Fibroblast of mammary gland (primary cell): Measurements from ENCODE around the gene ARL6IP4.

Source experiments
- DNase-seq: peaks from one replicate; pipeline ENCODE4 v3.0.0-alpha.2; 2010; ENCODE audit warnings: low read depth
- H3K4me3 ChIP-seq: 2 replicates; pipeline ENCODE4 v1.5.1; 2011; ENCODE audit warnings: low read depth, mild to moderate bottlenecking, low read length, moderate library complexity; ENCODE audit not compliant: control insufficient read depth
- CTCF ChIP-seq: conservative IDR thresholded peaks from 2 replicates; pipeline ENCODE4 v1.5.1; 2011; ENCODE audit warnings: low read depth, low read length, inconsistent platforms; ENCODE audit not compliant: control insufficient read depth, insufficient read depth

ARL6IP4 gene

DNA sequence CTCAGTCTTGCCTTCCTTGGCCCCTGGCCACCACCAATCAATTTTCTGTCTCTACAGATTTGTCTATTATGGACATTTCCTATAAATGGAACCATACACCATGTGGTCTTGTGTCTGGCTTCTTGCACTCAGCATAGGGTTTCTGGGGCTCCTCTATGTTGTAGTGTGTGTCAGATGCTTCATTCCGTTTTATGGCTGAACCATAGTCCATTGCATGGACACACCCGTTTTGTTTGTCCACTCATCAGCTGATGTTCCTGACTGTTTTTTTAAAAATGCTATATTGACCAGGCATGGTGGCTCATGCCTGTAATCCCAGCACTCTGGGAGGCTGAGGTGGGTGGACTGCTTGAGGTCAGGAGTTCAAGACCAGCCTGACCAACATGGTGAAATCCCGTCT, 21.0 kb downstream of the ARL6IP4 start:
- TF ChIP-seq CTCF = no peak
- no peak overlapping the region for H3K4me3 ChIP-seq
- DNase-seq = no peak

- no peak for TF ChIP-seq CTCF
- no peak for DNase-seq
- H3K4me3 ChIP-seq = no peak overlapping the region
These were observed 22.8 kb downstream of the ARL6IP4 start for GRCh38 chr12:123003257-123003656.

DNA sequence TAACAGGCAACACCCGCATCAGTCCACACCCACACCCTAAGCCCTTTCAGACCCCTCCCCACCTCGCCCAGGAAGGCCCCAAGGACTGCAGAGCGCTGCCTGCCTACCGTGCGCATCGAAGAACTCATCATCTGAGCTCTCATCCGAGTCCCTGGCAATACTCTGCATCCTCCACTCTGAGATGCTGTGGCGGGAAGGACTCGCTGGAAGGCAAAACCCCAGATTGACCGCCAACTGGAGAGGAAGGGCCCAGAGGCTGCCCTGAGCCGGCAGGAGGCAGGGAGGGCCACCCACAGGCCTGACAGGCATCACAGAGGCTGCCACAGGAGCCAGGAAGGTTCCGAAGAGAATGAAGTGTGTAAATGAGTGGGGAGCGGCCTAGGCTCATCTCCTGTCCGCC, 23.8 kb downstream of the ARL6IP4 start:
- no peak for DNase-seq
- no peak overlapping the region for H3K4me3 ChIP-seq
- TF ChIP-seq CTCF = no peak

DNA sequence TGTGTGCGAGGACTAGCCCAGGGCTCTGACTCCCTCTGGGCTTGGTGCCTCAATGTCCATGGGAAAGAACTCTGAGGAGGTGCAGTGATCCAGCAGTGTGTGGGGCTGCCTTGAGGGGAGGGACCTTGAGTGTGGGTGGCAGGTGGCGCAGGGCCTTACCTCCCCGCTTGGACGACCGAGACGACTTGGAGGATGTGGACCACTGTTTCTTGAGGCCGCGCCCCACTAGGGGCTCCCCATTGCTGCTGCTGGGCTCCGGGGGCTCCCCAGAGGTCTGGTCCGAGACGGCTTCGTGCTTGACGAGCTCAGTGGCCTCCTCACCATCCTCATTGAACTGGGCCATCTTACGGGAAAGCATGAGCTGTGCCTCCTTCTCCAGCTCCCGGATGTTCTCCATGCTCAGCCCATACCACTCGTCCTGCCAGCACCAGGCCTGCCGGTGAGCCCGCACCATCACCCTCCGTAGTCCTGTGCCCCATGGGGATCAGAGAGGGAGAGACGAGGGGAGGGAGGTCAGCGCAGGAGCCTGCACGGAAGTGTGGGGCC, 24.7 kb downstream of the ARL6IP4 start:
- no peak for TF ChIP-seq CTCF
- no peak overlapping the region for H3K4me3 ChIP-seq
- DNase-seq = no peak

DNA sequence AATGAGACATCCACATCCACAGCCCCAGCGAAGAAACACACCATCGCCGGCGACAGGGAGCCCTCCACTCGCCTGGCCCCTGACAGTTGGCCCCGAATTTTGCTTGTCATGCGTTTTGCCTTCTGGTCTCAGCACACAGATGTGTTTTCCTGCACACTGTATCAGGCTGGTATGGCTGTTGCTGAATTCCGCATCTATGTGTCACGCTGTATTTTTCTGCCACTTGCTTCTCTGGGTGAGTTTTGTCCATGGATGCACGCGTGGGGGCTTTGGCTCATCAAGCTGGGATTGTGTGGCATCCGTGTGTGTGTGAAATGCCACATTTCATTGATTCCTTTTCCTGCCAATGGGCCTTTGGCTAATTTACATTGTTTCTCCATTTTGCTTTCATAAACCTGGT, 26.5 kb downstream of the ARL6IP4 start:
- H3K4me3 ChIP-seq = no peak overlapping the region
- no peak for DNase-seq
- no peak for TF ChIP-seq CTCF

DNA sequence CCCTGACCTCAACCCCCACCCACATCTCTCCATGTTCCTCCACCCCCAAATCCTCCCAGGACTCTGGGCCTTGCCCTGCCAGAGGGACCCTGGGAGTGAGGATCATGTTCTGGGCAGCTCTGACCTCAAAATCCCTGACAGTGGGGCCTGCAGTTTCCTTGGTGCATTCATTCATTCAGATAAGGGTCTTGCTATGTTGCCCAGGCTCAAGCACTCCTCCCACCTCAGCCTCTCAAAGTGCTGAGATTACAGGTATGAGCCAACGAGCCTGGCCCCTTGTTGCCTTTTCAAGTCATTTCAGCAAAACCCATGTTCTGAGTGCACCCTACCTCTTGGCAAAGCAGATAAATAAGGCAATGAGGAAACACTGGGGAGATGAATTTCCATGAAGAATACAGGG, 29.6 kb downstream of the ARL6IP4 start:
- no peak for TF ChIP-seq CTCF
- no peak for DNase-seq
- no peak overlapping the region for H3K4me3 ChIP-seq

- DNase-seq = no peak
- H3K4me3 ChIP-seq = no peak overlapping the region
- no peak for TF ChIP-seq CTCF
These were observed 30.2 kb downstream of the ARL6IP4 start for GRCh38 chr12:123010681-123011080.
